OCI-LY3 (cell line): Measurements from ENCODE around the gene DUSP6.
"Not testable (repeated sequence)": the region's sequence is repeated elsewhere in the genome, so short reads cannot be mapped to it uniquely, and the experiment has no call there.

Source experiments
- H2AFZ ChIP-seq: fragments of 200-600, 300-600 bp; shearing (Covaris generic); 2 replicates; pipeline ENCODE4 v1.6.0; 2014; ENCODE audit warnings: antibody characterized with exemption, low read depth, low read length
- H3K27ac ChIP-seq: fragments of 200-600, 300-600 bp; sonication (generic); 2 replicates; pipeline ENCODE4 v1.5.1; 2014; ENCODE audit warnings: mild to moderate bottlenecking, low read length, moderate library complexity, mixed read lengths
- H3K27me3 ChIP-seq: fragments of 200-600, 300-600 bp; sonication (generic); 2 replicates; pipeline ENCODE4 v1.6.1; 2014; ENCODE audit warnings: low read depth, low read length, mixed read lengths
- H3K36me3 ChIP-seq: fragments of 200-600, 300-600 bp; sonication (generic); replicated peaks from 2 replicates; pipeline ENCODE3; 2014; ENCODE audit warnings: low read depth, low read length, mixed read lengths
- H3K4me1 ChIP-seq: fragments of 300-600, 200-600 bp; sonication (generic); 2 replicates; pipeline ENCODE4 v1.6.1; 2014; ENCODE audit warnings: low read length, mixed read lengths
- H3K4me2 ChIP-seq: fragments of 200-600, 300-600 bp; sonication (generic); 2 replicates; pipeline ENCODE4 v1.6.1; 2014; ENCODE audit warnings: low read length, mixed read lengths
- H3K4me3 ChIP-seq: fragments of 300-600, 200-600 bp; sonication (generic); 2 replicates; pipeline ENCODE4 v1.5.1; 2014; ENCODE audit warnings: antibody characterized with exemption, mild to moderate bottlenecking, low read length, moderate library complexity
- H3K79me2 ChIP-seq: fragments of 300-600, 200-600 bp; shearing (Covaris generic); 2 replicates; pipeline ENCODE4 v1.6.1; 2014; ENCODE audit warnings: mild to moderate bottlenecking, low read length, mixed read lengths
- H3K9ac ChIP-seq: fragments of 300-600, 200-600 bp; shearing (Covaris generic); 2 replicates; pipeline ENCODE4 v1.6.0; 2014; ENCODE audit warnings: mild to moderate bottlenecking, low read length, moderate library complexity
- H3K9me3 ChIP-seq: fragments of 200-600, 300-600 bp; shearing (Covaris generic); 2 replicates; pipeline ENCODE4 v1.6.1; 2014; ENCODE audit warnings: low read length, mixed read lengths; ENCODE audit not compliant: insufficient read depth
- H4K20me1 ChIP-seq: fragments of 200-600, 300-600 bp; sonication (generic); 2 replicates; pipeline ENCODE4 v1.6.1; 2016; ENCODE audit warnings: low read length, mixed read lengths; ENCODE audit not compliant: insufficient read depth
- EZH2phosphoT487 ChIP-seq: fragments of 200-600 bp; shearing (Covaris generic); IDR thresholded peaks from 2 replicates; pipeline ENCODE4 v1.6.1; 2018; ENCODE audit warnings: antibody characterized with exemption, mixed run types, low read depth
- TF ChIP-seq, protein P1 (sequence below): fragments of 200-600, 300-600 bp; sonication (generic); IDR thresholded peaks from 2 replicates; pipeline ENCODE4 v1.5.1; 2014; ENCODE audit warnings: antibody characterized with exemption, low read length, low read depth

Gene DUSP6

DNA sequence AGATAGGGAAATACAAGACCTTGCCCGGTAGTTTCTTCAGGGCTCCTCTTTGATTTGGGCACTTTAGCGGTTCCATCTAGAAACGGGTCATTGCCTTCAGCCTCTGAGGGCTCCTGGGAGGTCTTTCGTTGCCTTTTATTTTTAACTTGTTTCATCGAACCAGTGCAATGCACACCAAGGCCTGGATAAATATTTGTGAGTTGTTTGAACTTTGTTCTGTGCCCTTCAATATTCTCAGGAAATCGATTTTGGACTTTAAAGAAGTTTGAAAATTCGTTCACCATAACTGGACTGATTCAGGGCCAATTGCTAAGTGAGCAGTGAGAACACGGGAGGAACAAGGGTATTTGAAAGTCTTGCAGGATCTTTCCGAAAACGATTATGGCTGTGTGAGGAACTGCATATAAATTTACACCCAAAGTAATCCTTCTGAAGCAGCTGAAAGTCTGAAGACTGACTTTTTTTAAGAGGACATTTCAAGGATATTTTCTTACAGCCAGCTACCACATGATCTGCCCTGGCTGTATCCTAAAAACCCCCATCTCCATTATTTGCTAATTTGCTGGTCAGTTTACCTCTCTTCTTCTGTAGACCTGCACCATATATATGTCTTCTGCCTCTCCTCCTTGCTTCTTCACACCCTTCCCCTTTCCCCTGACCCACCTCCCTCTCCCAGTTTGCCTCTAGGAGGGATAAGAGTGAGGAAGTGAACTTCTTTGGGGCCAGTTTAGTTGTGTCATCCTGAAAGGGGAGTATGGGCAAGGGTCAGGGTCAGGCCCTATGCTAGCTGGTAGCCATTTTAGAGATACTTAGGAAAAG is 8.0 kb downstream of the DUSP6 start:
- H3K36me3 ChIP-seq, result no peaks in the 10 kb centered on the region
- H3K4me1 ChIP-seq, result peaks cover 26% of the 10 kb centered on the region
- no peaks in the 10 kb centered on the region for H3K9me3 ChIP-seq
- H3K4me3 ChIP-seq, result no peak overlapping the region
- no peaks in the 10 kb centered on the region for H4K20me1 ChIP-seq
- H3K27me3 ChIP-seq, result peaks cover 45% of the 10 kb centered on the region
- no peak overlapping the region for H3K27ac ChIP-seq
- H3K9ac ChIP-seq, result no peak overlapping the region
- no peaks in the 10 kb centered on the region for H3K79me2 ChIP-seq
- no peak overlapping the region for H2AFZ ChIP-seq
- TF ChIP-seq, protein P1, sequence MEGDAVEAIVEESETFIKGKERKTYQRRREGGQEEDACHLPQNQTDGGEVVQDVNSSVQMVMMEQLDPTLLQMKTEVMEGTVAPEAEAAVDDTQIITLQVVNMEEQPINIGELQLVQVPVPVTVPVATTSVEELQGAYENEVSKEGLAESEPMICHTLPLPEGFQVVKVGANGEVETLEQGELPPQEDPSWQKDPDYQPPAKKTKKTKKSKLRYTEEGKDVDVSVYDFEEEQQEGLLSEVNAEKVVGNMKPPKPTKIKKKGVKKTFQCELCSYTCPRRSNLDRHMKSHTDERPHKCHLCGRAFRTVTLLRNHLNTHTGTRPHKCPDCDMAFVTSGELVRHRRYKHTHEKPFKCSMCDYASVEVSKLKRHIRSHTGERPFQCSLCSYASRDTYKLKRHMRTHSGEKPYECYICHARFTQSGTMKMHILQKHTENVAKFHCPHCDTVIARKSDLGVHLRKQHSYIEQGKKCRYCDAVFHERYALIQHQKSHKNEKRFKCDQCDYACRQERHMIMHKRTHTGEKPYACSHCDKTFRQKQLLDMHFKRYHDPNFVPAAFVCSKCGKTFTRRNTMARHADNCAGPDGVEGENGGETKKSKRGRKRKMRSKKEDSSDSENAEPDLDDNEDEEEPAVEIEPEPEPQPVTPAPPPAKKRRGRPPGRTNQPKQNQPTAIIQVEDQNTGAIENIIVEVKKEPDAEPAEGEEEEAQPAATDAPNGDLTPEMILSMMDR, result no peak
- no peak for TF ChIP-seq EZH2phosphoT487
- H3K4me2 ChIP-seq, result no peak overlapping the region

DNA sequence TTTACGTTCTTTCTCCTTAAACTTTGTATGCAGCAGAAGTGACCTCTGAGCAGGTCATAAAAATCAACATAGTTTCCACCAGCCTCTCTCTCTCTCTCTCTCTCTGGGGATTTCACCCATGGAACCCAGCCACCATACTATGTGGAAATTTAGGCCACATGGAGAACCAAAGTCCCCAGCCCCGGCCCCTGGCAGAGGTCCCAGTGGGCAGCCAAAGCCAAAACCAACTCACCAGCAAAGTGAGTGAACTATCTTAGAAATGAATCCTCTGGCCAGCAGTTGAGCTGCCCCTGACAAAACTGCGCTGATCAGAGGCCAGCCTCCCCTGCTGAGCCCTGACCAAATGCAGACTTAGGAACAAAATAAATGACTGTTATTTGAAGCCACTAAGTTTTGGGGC is 9.2 kb downstream of the DUSP6 start:
- no peaks in the 10 kb centered on the region for H3K36me3 ChIP-seq
- no peaks in the 10 kb centered on the region for H3K79me2 ChIP-seq
- H3K27me3 ChIP-seq, result peaks cover 35% of the 10 kb centered on the region
- no peaks in the 10 kb centered on the region for H4K20me1 ChIP-seq
- TF ChIP-seq, protein P1, result no peak
- no peak for TF ChIP-seq EZH2phosphoT487
- no peak overlapping the region for H2AFZ ChIP-seq
- H3K9ac ChIP-seq, result no peak overlapping the region
- H3K27ac ChIP-seq, result no peak overlapping the region
- H3K4me2 ChIP-seq, result no peak overlapping the region
- no peaks in the 10 kb centered on the region for H3K9me3 ChIP-seq
- peaks cover 26% of the 10 kb centered on the region for H3K4me1 ChIP-seq
- no peak overlapping the region for H3K4me3 ChIP-seq

DNA sequence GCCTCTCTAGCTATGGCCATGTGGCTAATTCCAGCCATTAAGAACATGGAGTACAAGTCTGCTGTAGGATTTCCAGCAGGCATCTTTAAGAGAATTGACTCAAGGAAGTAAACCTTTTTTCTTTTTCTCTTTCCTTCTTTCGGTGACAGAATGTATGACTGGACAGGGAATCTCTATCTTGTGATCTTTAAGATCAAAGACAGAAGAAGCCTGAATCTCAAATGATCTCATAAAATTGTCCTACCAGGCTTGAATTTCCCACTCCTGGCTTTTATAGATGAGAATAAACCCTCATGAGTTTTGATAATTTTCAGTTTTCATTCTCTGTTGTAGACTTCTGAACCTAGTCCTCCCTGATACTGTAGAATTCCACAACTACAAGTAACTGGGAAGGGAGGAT is 11.4 kb downstream of the DUSP6 start:
- no peak overlapping the region for H3K27ac ChIP-seq
- no peaks in the 10 kb centered on the region for H4K20me1 ChIP-seq
- no peak overlapping the region for H2AFZ ChIP-seq
- peaks cover 11% of the 10 kb centered on the region for H3K4me1 ChIP-seq
- H3K4me2 ChIP-seq, result no peak overlapping the region
- H3K36me3 ChIP-seq, result no peaks in the 10 kb centered on the region
- H3K27me3 ChIP-seq, result peaks cover 22% of the 10 kb centered on the region
- TF ChIP-seq, protein P1, result no peak
- TF ChIP-seq EZH2phosphoT487, result no peak
- no peaks in the 10 kb centered on the region for H3K9me3 ChIP-seq
- no peak overlapping the region for H3K4me3 ChIP-seq
- H3K79me2 ChIP-seq, result no peaks in the 10 kb centered on the region
- no peak overlapping the region for H3K9ac ChIP-seq

DNA sequence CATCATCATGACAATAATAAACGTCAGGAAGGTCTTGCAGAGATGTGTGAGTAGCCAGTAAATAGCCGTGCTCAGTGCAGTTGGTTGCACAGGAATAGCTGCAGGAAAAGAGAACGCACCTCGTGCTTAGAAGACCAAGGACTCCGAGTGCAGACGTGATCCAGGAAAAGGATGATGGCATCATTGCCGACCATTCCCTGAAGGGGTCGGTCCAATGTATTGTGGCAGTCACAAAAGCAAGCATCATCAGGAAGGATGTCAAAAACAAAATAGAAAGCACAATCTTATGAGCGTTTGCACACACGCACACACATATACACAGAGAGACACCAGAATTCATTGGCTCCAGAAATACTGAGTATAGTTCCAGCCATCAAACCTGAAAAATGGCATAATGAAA is 12.8 kb downstream of the DUSP6 start:
- TF ChIP-seq EZH2phosphoT487, result no peak
- TF ChIP-seq, protein P1, result no peak
- Histone ChIP-seq H3K9ac (no peak overlapping the region), H3K4me1 (no peaks in the 10 kb centered on the region), H3K27ac (no peak overlapping the region), H3K4me3 (no peak overlapping the region), H3K4me2 (no peak overlapping the region), H3K36me3 (no peaks in the 10 kb centered on the region), H3K27me3 (peaks cover 9% of the 10 kb centered on the region), H2AFZ (no peak overlapping the region), H3K9me3 (no peaks in the 10 kb centered on the region), H4K20me1 (no peaks in the 10 kb centered on the region), H3K79me2 (no peaks in the 10 kb centered on the region)

DNA sequence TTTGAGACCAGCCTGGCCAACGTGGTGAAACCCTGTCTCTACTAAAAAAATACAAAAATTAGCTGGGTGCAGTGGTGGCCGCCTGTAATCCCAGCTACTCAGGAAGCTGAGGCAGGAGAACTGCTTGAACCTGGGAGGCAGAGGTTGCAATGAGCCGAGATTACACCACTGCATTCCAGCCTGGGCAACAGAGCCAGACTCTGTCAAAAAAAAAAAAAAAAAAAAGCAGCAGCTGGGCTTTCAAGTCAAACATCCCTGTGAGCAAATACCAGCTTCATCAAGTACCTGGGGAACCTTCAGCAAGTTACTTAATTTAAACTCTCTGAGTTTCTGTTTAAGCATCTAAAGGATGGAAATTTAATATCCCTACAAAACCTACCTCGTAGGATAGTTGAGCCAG is 15.2 kb downstream of the DUSP6 start:
- H3K9ac ChIP-seq, H2AFZ ChIP-seq, H3K4me2 ChIP-seq, H3K79me2 ChIP-seq, H3K27ac ChIP-seq, H3K4me3 ChIP-seq, H4K20me1 ChIP-seq, H3K9me3 ChIP-seq, H3K4me1 ChIP-seq, H3K27me3 ChIP-seq, H3K36me3 ChIP-seq: not testable (repeated sequence)
